Measurements from ENCODE around the gene INTS6L.

The INTS6L gene

GRCh38 chrX:135520553-135521404 is at the start of gene INTS6L:
Gene INTS6L (plus strand): TSS chrX:135520660. CDS start chrX:135520993, 333 bp downstream.
- peak; percentile 69 for DNase-seq (ENCODE audit: low read depth)

GRCh38 chrX:135476378-135476777 is 44.1 kb upstream of the INTS6L start:
- no peak for DNase-seq (ENCODE audit: low read depth)

GRCh38 chrX:135477576-135477975 is 42.9 kb upstream of the INTS6L start:
- DNase-seq (ENCODE audit: low read depth) = peak; percentile 12

- DNase-seq (ENCODE audit: low read depth) = no peak
Measured at GRCh38 chrX:135480076-135480475, 40.4 kb upstream of the INTS6L start.

GRCh38 chrX:135481696-135482179 is 38.7 kb upstream of the INTS6L start:
- no peak for DNase-seq (ENCODE audit: low read depth)

GRCh38 chrX:135484641-135485289 is 35.7 kb upstream of the INTS6L start:
- DNase-seq (ENCODE audit: low read depth) = no peak

- no peak for DNase-seq (ENCODE audit: low read depth)
Measured at GRCh38 chrX:135489542-135489941, 30.9 kb upstream of the INTS6L start.

- DNase-seq (ENCODE audit: low read depth) = no peak
Measured at GRCh38 chrX:135490979-135491514, 29.4 kb upstream of the INTS6L start.

- DNase-seq (ENCODE audit: low read depth) = no peak
Measured at GRCh38 chrX:135494453-135494852, 26.0 kb upstream of the INTS6L start.

GRCh38 chrX:135497736-135498135 is 22.7 kb upstream of the INTS6L start:
- no peak for DNase-seq (ENCODE audit: low read depth)

- DNase-seq (ENCODE audit: low read depth) = no peak
Measured at GRCh38 chrX:135498236-135498635, 22.2 kb upstream of the INTS6L start.

GRCh38 chrX:135505351-135505750 is 15.1 kb upstream of the INTS6L start:
- DNase-seq (ENCODE audit: low read depth) = no peak

GRCh38 chrX:135509885-135510284 is 10.6 kb upstream of the INTS6L start:
- no peak for DNase-seq (ENCODE audit: low read depth)

GRCh38 chrX:135512508-135513129 is 7.8 kb upstream of the INTS6L start:
- no peak for DNase-seq (ENCODE audit: low read depth)

- DNase-seq (ENCODE audit: low read depth) = no peak
Measured at GRCh38 chrX:135513130-135513515, 7.3 kb upstream of the INTS6L start.

GRCh38 chrX:135516376-135516775 is 4.1 kb upstream of the INTS6L start:
- no peak for DNase-seq (ENCODE audit: low read depth)

GRCh38 chrX:135518161-135518560 is 2.3 kb upstream of the INTS6L start:
- DNase-seq (ENCODE audit: low read depth) = no peak

- no peak for DNase-seq (ENCODE audit: low read depth)
Measured at GRCh38 chrX:135520022-135520552, 373 bp upstream of the INTS6L start.

GRCh38 chrX:135521405-135522131 is 1.1 kb downstream of the INTS6L start:
- DNase-seq (ENCODE audit: low read depth) = peak; percentile 68

- no peak for DNase-seq (ENCODE audit: low read depth)
Measured at GRCh38 chrX:135522132-135522530, 1.7 kb downstream of the INTS6L start.

- DNase-seq (ENCODE audit: low read depth) = no peak
Measured at GRCh38 chrX:135522878-135523693, 2.6 kb downstream of the INTS6L start.
